IMR-90 (cell line): ENCODE data around the gene APAF1. TPM values are rescaled to one million over a fixed set of nuclear protein-coding genes. Genes with fewer than 3 reads are reported as not detected.

Experiments
- ATAC-seq: fragments of 200-7000 bp; cut with Tn5 transposase; 2 replicates; pipeline ENCODE4 v1.9.1; 2020; ENCODE audit warnings: low read depth, mild to moderate bottlenecking, moderate library complexity
- BruUV-seq: library from RNA; stranded (reverse); fragments of 400-500 nt; replicated peaks from 2 replicates; lab custom pipeline; 2021; lab: Mats Ljungman, UMichigan
- CTCF ChIA-PET: fragments of 300-600 bp; formaldehyde crosslinking; extraction: SDS; loops from one replicate; lab custom pipeline; 2021; ENCODE audit warnings: antibody characterized with exemption; lab: Yijun Ruan, JAX
- POLR2A ChIA-PET: fragments of 300-600 bp; sonication (Branson Sonifier 250); formaldehyde crosslinking; loops from one replicate; lab custom pipeline; 2022; ENCODE audit warnings: antibody characterized with exemption; ENCODE audit not compliant: unreplicated experiment; lab: Charles Lee
- DNase-seq: peaks from one replicate; pipeline ENCODE4 v3.0.0; 2013
- H2AFZ ChIP-seq: replicated peaks from 2 replicates; pipeline ENCODE3; 2013; ENCODE audit warnings: low read length, mild to moderate bottlenecking; ENCODE audit not compliant: poor library complexity
- H2AK5ac ChIP-seq: 2 replicates; pipeline ENCODE4 v1.6.1; 2013; ENCODE audit warnings: low read depth, low read length, inconsistent platforms
- H2AK9ac ChIP-seq: replicated peaks from 2 replicates; pipeline ENCODE3; 2013; ENCODE audit warnings: mild to moderate bottlenecking, low read depth, low read length, moderate library complexity; ENCODE audit not compliant: poor library complexity
- H2BK120ac ChIP-seq: 2 replicates; pipeline ENCODE4 v1.6.1; 2013; ENCODE audit warnings: low read depth, low read length, inconsistent platforms
- H2BK15ac ChIP-seq: 3 replicates; pipeline ENCODE4 v1.6.1; 2013; ENCODE audit warnings: low read depth, low read length, inconsistent platforms
- H2BK20ac ChIP-seq: 2 replicates; pipeline ENCODE4 v1.6.1; 2013; ENCODE audit warnings: low read depth, mild to moderate bottlenecking, inconsistent platforms, low read length, moderate library complexity
- H2BK5ac ChIP-seq: 2 replicates; pipeline ENCODE4 v1.6.1; 2013; ENCODE audit warnings: mild to moderate bottlenecking, low read depth, low read length, inconsistent platforms; ENCODE audit not compliant: poor library complexity, severe bottlenecking
- H3K14ac ChIP-seq: replicated peaks from 2 replicates; pipeline ENCODE4 v1.6.1; 2013; ENCODE audit warnings: low read depth, low read length, inconsistent platforms
- H3K18ac ChIP-seq: 2 replicates; pipeline ENCODE4 v1.6.1; 2013; ENCODE audit warnings: low read depth, low read length, control low read depth
- H3K23ac ChIP-seq: 2 replicates; pipeline ENCODE4 v1.6.1; 2013; ENCODE audit warnings: low read depth, low read length, inconsistent platforms
- H3K27ac ChIP-seq: 2 replicates; pipeline ENCODE4 v1.5.1; 2013; ENCODE audit warnings: mild to moderate bottlenecking, control low read depth, low read length; ENCODE audit not compliant: insufficient read depth
- H3K27me3 ChIP-seq: 2 replicates; pipeline ENCODE4 v1.6.1; 2013; ENCODE audit warnings: low read length; ENCODE audit not compliant: control insufficient read depth, insufficient read depth
- H3K36me3 ChIP-seq: 2 replicates; pipeline ENCODE4 v1.6.1; 2013; ENCODE audit warnings: low read length, mixed read lengths; ENCODE audit not compliant: control insufficient read depth, insufficient read depth
- H3K4ac ChIP-seq: 2 replicates; pipeline ENCODE4 v1.6.1; 2013; ENCODE audit warnings: low read depth, low read length, inconsistent platforms
- H3K4me1 ChIP-seq: 2 replicates; pipeline ENCODE4 v1.6.1; 2013; ENCODE audit warnings: low read length, mixed read lengths; ENCODE audit not compliant: control insufficient read depth, insufficient read depth
- H3K4me2 ChIP-seq: 2 replicates; pipeline ENCODE4 v1.6.1; 2013; ENCODE audit warnings: low read depth, mild to moderate bottlenecking, control low read depth, low read length, moderate library complexity
- H3K4me3 ChIP-seq: 2 replicates; pipeline ENCODE4 v1.5.1; 2013; ENCODE audit warnings: low read depth, mild to moderate bottlenecking, control low read depth, low read length, moderate library complexity; ENCODE audit not compliant: insufficient read depth
- H3K56ac ChIP-seq: 2 replicates; pipeline ENCODE4 v1.6.1; 2013; ENCODE audit warnings: low read length, inconsistent platforms; ENCODE audit not compliant: insufficient read depth; ENCODE audit errors: extremely low read depth
- H3K79me1 ChIP-seq, 2 experiments: 2 replicates each; pipeline ENCODE4 v1.6.1; 2013; ENCODE audit warnings: low read length in 2 of 2, inconsistent platforms in 1 of 2, low read depth in 1 of 2
- H3K9ac ChIP-seq: 2 replicates; pipeline ENCODE4 v1.6.1; 2013; ENCODE audit warnings: low read depth, low read length, control low read depth
- H3K9me1 ChIP-seq: 2 replicates; pipeline ENCODE4 v1.6.1; 2013; ENCODE audit warnings: low read length, inconsistent platforms; ENCODE audit not compliant: insufficient read depth
- H3K9me3 ChIP-seq: 2 replicates; pipeline ENCODE4 v1.6.1; 2013; ENCODE audit warnings: low read length; ENCODE audit not compliant: control insufficient read depth, insufficient read depth
- H4K20me1 ChIP-seq: 2 replicates; pipeline ENCODE4 v1.6.1; 2013; ENCODE audit warnings: low read length, inconsistent platforms; ENCODE audit not compliant: insufficient read depth
- H4K5ac ChIP-seq: 2 replicates; pipeline ENCODE4 v1.6.1; 2013; ENCODE audit warnings: mild to moderate bottlenecking, low read depth, low read length, control low read depth
- H4K8ac ChIP-seq, 2 experiments: 2 replicates each; pipeline ENCODE4 v1.6.1; 2013; ENCODE audit warnings: low read depth in 2 of 2, low read length in 2 of 2, control low read depth in 1 of 2, inconsistent platforms in 1 of 2
- H4K91ac ChIP-seq: 2 replicates; pipeline ENCODE4 v1.6.1; 2013; ENCODE audit warnings: low read depth, low read length, inconsistent platforms; ENCODE audit not compliant: insufficient read depth
- BHLHE40 ChIP-seq: fragments of 150-350 bp; IDR thresholded peaks from 2 replicates; pipeline ENCODE4 v1.6.1; 2016; ENCODE audit warnings: mild to moderate bottlenecking, low read depth, low read length
- CTCF ChIP-seq: conservative IDR thresholded peaks from 2 replicates; pipeline ENCODE4 v1.5.1; 2012; ENCODE audit warnings: mild to moderate bottlenecking, low read depth, low read length, improper control_type of control experiment
- ELK1 ChIP-seq: fragments of 150-350 bp; IDR thresholded peaks from 2 replicates; pipeline ENCODE4 v1.6.1; 2016; ENCODE audit warnings: low read depth, mild to moderate bottlenecking, low read length, moderate library complexity, borderline replicate concordance
- FOS ChIP-seq: fragments of 150-350 bp; IDR thresholded peaks from 2 replicates; pipeline ENCODE4 v1.6.1; 2016; ENCODE audit warnings: low read depth, low read length
- MAZ ChIP-seq: IDR thresholded peaks from 2 replicates; pipeline ENCODE4 v1.6.1; 2012; ENCODE audit warnings: low read depth, mild to moderate bottlenecking, low read length, improper control_type of control experiment, moderate library complexity, borderline replicate concordance
- NFE2L2 ChIP-seq: fragments of 150-350 bp; IDR thresholded peaks from 2 replicates; pipeline ENCODE4 v1.6.1; 2016; ENCODE audit warnings: low read depth, mild to moderate bottlenecking, low read length
- POLR2A ChIP-seq: IDR thresholded peaks from 2 replicates; pipeline ENCODE4 v1.6.1; 2012; ENCODE audit warnings: mild to moderate bottlenecking, low read depth, low read length
- RAD21 ChIP-seq: IDR thresholded peaks from 2 replicates; pipeline ENCODE4 v1.6.1; 2012; ENCODE audit warnings: low read length, improper control_type of control experiment
- RCOR1 ChIP-seq: IDR thresholded peaks from 2 replicates; pipeline ENCODE4 v1.6.1; 2012; ENCODE audit warnings: mild to moderate bottlenecking, low read length, improper control_type of control experiment; ENCODE audit not compliant: insufficient replicate concordance
- RFX5 ChIP-seq: IDR thresholded peaks from 2 replicates; pipeline ENCODE4 v1.8.0; 2012; ENCODE audit warnings: low read depth, mild to moderate bottlenecking, low read length, moderate library complexity
- SMC3 ChIP-seq: fragments of 150-350 bp; IDR thresholded peaks from 2 replicates; pipeline ENCODE4 v1.6.1; 2016; ENCODE audit warnings: low read depth, mild to moderate bottlenecking, antibody characterized with exemption, low read length, moderate library complexity
- WGBS, 2 experiments: methylation state at CpG; one replicate each; pipeline versions ENCODE4 v1.1.5 to v1.1.7; 2013; ENCODE audit warnings: missing lambda C conversion rate in 2 of 2; ENCODE audit not compliant: insufficient read length in 1 of 2; ENCODE audit errors: extremely low coverage in 2 of 2; 5-methylcytosine and 5-hydroxymethylcytosine counted together
- dilution Hi-C: fragments of 300-500 bp; cut with HindIII; formaldehyde crosslinking; loops from one replicate; pipeline ENCODE4 v1.14.3; 2018; ENCODE audit warnings: low sequenced_read_pairs; ENCODE audit not compliant: unreplicated experiment
- in situ Hi-C: fragments of 300-500 bp; cut with MboI; formaldehyde crosslinking; loops from 3 replicates; pipeline ENCODE4 v1.14.3; 2019; ENCODE audit warnings: low sequenced_read_pairs, inconsistent platforms, mixed read lengths
- intact Hi-C: fragments of 100-400 bp; cut with micrococcal nuclease; formaldehyde crosslinking; loops from 2 replicates; pipeline ENCODE4 v1.10.0; 2022
- polyA plus RNA-seq, 3 experiments: library from polyadenylated mRNA; depleted of rRNA; stranded (reverse); fragments of >200 nt; gene quantifications; 2 replicates each; pipeline ENCODE4 v1.2.3, GENCODE V29; 2012; ENCODE audit warnings: low replicate concordance in 1 of 3
- total RNA-seq: library from RNA; depleted of rRNA; stranded (reverse); fragments of >200 nt; gene quantifications from 2 replicates; pipeline ENCODE4 v1.2.3, GENCODE V29; 2012

Gene APAF1
- total and polyA plus RNA-seq, 2 of the 4 experiments (the other 2 are of a cell fraction) = 10.9 to 32.8 TPM

- Histone ChIP-seq H3K9ac (no peak overlapping the region), H2BK120ac (no peak overlapping the region), H3K4me3 (no peak overlapping the region), H3K27ac (no peak overlapping the region), H3K27me3 (no peaks in the 10 kb centered on the region), H3K36me3 (no peaks in the 10 kb centered on the region; the same call in none of the 2 replicates), H3K18ac (no peak overlapping the region), H2BK5ac (no peak overlapping the region), H3K4me1 (peaks cover 2% of the 10 kb centered on the region; the same call in 1 of the 2 replicates), H3K4me2 (no peak overlapping the region), H2AFZ (no peak overlapping the region), H3K79me1 (peaks cover 10 to 18% of the 10 kb centered on the region in 2 experiments), H3K4ac (no peak overlapping the region), H3K14ac (no peak overlapping the region), H3K9me1 (no peaks in the 10 kb centered on the region), H2AK5ac (no peak overlapping the region), H2AK9ac (no peak overlapping the region), H3K56ac (no peak overlapping the region), H4K5ac (no peak overlapping the region), H4K91ac (no peak overlapping the region), H3K9me3 (no peaks in the 10 kb centered on the region), H4K8ac (no peak overlapping the region), H2BK20ac (no peak overlapping the region), H2BK15ac (no peak overlapping the region), H4K20me1 (no peaks in the 10 kb centered on the region), H3K23ac (no peak overlapping the region)
- ATAC-seq = no peak
- TF ChIP-seq FOS (no peak), CTCF (no peak), RAD21 (no peak), POLR2A (no peak), BHLHE40 (no peak), NFE2L2 (no peak), RCOR1 (no peak), ELK1 (no peak), MAZ (no peak), RFX5 (no peak), SMC3 (no peak)
- 89% methylated on average over 1 of the region's 2 CpGs; no CpG with 5 or more reads in 1 of the 2 experiments for WGBS, 2 experiments
- BruUV-seq = no TSS peak
- ChIA-PET CTCF (no interaction called here), POLR2A (no interaction called here)
- intact Hi-C loops = no loop called here
- DNase-seq = no peak
- dilution Hi-C loops = no loop called here
- in situ Hi-C loops = no loop called here
These were observed 52.1 kb downstream of the APAF1 start for GRCh38 chr12:98697209-98697608.
